ENCODE data around the gene CCDC14.
A peak's percentile ranks its signal among the peaks of the same experiment; 100 is the strongest.
"Not testable (repeated sequence)": the region's sequence is repeated elsewhere in the genome, so short reads cannot be mapped to it uniquely, and the experiment has no call there.

Gene CCDC14, protein sequence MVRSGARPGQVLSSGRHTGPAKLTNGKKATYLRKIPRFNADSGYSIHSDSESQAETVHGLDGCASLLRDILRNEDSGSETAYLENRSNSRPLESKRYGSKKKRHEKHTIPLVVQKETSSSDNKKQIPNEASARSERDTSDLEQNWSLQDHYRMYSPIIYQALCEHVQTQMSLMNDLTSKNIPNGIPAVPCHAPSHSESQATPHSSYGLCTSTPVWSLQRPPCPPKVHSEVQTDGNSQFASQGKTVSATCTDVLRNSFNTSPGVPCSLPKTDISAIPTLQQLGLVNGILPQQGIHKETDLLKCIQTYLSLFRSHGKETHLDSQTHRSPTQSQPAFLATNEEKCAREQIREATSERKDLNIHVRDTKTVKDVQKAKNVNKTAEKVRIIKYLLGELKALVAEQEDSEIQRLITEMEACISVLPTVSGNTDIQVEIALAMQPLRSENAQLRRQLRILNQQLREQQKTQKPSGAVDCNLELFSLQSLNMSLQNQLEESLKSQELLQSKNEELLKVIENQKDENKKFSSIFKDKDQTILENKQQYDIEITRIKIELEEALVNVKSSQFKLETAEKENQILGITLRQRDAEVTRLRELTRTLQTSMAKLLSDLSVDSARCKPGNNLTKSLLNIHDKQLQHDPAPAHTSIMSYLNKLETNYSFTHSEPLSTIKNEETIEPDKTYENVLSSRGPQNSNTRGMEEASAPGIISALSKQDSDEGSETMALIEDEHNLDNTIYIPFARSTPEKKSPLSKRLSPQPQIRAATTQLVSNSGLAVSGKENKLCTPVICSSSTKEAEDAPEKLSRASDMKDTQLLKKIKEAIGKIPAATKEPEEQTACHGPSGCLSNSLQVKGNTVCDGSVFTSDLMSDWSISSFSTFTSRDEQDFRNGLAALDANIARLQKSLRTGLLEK

DNA sequence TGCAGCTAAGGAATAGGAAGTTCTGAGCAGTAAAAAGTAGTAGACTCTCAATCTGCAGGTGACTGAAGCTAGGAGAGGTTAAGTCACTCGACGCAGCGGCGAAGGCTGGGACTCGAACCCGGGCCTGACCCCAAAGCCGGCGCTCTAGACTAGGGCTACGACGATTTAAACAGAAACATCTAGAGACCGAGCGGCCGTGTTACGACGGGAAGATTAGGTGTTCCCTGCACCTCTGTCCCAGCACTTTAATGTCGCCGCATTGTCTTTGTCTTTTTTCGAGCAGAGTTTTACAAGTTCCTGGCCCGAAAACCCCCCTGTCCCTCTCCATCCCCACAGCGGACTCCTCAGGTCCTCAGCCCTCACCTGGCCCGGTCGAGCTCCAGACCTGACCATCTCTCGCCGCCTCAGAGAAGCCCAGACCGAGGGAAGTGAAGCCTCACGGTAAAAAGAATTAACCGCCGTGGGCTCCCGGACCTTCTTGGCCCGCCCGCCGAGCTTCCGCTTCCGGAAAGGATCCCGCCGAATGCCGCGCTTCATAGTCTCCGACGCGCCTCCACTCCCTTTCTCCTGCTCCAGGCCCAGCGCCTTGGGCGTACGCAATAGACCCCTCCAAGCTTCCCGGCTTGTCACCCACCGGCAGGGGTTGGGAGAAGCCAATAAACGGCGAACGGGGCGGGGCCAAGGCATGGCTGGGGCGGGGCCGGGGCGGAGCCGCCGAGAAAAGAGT lies at the start of gene CCDC14:
Gene CCDC14, minus strand, starts transcription at position 449 of the 727 bp plus-strand sequence. Its CDS starts 56 bp downstream, at position 393.
- DNase-seq, result peak; percentile 95

DNA sequence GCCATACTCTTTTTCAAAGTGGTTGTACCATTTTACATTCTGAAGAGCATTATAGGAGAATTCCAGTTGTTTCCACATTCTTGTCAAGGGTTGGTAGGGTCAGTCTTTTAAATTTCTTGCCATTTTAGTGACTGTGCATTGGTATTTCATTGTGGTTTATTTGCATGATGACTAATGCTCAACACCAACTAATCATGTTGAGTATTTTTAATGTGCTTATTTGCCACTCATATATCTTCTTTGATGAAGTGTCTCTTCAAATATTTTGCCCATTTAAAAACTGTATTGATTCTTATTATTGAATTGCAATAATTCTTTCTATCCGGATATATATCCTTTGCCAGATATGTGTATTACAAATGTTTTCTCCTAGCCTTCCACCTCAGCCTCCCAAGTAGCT lies 47.3 kb upstream of the CCDC14 start:
- not testable (repeated sequence) for DNase-seq

DNA sequence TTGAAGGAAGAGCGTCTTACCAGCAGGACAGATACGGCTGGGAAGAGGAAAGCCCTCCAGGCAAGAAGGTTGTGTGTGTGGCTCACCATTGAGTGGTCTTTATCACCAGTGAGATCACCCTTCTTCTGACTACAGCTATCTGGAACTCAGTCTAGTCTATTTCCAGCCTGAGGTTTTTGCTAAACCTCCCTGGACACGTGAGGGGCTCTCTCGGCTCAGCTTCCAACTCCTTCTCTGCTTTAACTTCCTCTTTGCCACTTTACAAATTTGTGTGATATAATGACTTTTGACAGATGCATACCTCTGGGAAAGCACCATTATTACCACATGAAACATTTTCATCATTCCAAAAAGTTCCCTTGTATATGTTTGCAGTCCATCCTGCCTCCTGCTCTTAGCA lies 46.2 kb upstream of the CCDC14 start:
- no peak for DNase-seq

DNA sequence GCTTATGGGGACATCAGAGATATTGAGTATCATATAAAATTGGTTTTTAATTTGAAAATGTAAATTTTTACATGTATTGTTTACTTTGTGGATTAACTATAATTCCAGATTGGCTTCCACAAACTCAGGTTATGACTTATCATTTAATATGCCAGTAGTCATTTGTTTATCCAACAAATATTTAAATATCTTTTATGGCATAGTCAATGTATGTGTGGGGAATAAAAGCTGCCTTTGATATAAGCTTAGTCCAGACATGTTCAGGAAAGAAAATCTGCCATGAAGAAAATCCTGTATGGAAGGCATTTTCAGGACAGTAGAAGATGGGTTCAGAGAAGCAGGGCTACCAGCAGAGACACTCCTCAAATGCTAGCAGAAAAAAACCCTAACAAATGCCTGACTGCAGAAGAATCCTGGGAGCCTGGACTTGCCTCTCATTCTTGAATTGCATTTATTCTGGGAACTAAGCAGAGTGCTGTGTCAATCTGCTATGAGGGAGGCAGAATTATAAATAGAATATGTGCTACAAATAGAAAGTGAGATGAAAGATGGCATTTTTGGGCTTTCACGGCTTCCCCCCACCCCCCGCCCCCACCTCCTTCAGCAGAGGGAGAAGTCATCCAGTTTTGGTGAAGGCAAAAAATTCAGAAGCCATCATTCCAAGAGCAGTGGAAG lies 41.5 kb upstream of the CCDC14 start:
- DNase-seq, result not testable (repeated sequence)

DNA sequence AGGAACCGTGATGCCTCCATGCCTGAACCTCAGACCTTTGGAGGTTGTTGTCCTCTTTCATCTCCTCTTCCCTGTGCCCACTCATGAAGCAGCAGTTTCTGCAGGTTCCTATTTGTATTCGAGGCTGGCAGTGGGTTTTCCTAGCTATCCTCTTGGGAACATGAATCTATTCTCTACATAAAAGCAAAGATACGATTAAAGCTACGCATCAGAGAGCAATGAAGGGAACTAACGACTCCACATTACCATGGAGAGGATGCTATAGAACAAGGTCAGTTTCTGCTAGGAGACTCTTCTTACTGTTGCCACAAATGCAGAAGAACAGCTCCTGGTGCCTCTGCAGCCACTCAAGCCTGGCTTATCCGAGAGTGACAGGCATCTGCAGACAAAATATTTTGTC lies 40.3 kb upstream of the CCDC14 start:
- DNase-seq, result not testable (repeated sequence)

DNA sequence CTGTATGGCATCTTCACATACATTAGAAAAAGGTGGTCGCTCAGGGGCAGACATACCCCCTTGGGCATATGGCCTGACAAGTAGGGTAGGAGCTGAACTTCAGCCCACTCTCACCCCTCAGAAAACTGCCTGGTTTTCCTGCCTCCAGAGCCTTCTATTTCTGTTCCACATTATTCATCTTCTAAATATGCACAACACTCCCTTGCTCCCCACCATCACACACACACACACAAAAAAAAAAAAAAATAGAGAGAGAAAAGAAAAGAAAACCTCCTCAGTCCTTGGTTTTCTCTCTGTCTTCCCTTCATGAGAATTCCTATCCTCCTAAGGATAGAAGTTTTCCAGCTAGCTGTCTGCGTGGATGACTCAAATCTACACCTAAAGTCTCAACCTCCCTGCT lies 36.5 kb upstream of the CCDC14 start:
- DNase-seq, result no peak

DNA sequence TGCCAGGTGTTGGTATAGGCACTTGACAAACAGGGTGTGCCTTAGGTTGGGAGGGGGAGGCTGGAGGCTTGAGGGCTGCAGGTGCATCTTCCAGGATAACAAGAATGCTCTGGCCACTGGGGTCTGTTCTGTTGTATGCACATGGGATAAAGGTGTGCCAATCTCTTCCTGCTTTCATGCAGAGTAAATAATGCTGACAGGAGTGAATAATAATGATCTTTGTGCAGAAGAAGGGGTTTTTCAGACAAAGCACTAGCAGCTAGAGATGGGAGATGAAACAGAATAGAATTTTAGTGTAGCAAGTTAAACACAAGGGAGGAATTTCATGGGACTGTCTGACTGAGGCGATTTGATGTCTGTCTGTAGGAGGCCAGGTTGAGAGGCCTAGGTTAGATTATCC lies 32.8 kb upstream of the CCDC14 start:
- DNase-seq, result peak; percentile 68

DNA sequence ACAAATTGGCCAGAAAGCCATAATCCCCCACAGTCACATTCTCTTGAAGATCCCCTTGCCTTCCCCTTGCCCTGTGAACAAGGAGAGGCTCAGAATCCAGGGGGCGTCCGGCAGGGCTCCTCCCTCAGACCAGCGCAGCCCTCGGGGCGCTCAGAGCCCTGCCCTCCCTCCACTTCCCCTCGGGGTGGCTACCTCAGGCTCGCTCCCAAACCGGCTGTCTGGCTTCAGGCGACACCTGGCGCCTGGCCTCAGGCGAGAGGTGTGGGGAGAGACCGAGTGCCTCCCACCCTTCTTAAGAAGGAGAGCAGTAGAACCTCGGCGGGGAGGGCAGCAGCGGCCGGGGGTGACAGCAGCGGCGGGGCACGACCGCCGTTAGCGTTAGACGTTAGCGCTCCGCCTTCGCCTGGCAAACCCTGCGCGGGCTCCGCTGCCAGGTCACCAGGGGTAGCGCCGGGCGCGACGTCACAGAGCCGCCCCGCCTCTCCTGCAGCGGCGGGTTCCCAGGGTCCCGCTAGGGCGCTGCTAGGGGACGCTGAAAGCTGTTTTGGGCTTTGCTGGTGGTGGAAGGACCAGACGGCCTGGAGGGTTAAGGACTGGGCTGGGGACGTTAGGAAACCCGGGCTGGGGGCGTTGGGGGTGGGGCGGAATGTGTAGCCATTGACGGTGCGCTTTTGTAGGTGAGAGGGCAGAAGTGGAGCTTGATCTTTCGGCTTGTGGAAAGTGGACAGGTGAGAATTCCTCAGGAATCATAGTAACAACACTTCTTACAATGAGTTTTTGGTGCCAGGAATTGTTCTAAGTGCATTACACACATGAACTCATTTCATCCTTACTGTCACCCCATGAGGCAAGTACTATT lies 30.9 kb upstream of the CCDC14 start, which contains the start of gene ROPN1:
Gene ROPN1, minus strand, starts transcription at position 395 of the 859 bp plus-strand sequence. CDS start 11,643 bp downstream, outside the sequence.
- DNase-seq, result not testable (repeated sequence)

DNA sequence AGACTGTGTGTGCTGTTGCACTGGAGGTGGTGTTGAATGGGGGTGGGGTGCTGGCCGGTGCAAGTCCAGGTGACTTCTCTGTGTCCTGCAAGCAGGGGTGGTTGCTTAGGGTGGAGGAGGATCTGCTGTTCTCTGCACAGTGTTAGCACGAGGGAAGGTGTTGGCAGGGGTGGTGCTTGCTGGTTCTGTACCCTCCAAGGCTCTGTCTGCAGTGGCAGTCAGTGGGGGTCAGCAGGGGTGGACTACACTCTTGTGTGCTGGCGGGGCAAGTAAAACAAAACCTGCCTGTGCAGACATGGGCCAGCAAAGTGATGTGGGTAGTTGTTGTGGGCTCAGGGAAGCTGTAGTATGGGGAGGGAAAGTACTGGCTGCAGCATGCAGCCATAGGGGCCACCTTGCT lies 25.4 kb upstream of the CCDC14 start:
- no peak for DNase-seq

DNA sequence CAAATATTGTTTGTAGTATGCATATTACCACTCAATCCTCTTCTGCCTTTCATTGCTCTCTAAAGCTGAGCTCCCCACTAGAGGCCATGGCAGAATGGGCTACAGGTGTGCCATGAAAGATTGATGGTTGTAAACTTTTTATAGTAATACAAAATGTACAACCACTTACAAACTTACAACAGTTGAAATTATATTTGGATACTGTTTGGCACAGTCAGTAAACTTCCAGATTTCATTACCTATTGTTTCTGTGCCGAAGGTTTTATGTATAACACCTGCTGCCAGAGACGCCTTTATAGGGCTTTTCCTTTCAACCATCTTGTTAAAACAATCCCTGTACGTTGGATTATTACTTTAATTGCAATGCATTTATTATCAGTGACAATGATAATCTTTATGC lies 23.9 kb upstream of the CCDC14 start:
- no peak for DNase-seq

DNA sequence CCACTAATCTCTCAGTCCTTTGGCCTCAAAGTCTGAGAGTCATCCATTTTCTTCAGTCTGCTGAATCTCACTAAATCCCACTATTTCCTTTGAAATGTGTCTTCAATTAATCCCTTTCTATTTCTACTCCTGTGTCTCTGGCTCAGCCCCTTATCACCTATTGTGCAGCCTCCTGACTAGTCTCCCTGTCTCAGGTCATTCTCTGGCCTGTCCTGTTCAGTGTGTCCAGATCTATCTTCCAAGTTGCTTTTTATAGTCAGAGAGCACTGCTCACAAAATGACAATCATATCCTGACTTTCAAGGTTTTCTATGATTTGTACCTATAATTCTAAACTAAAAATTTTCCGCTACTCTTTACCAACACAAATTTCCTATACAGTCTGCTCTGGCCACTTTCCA lies 23.3 kb upstream of the CCDC14 start:
- no peak for DNase-seq

DNA sequence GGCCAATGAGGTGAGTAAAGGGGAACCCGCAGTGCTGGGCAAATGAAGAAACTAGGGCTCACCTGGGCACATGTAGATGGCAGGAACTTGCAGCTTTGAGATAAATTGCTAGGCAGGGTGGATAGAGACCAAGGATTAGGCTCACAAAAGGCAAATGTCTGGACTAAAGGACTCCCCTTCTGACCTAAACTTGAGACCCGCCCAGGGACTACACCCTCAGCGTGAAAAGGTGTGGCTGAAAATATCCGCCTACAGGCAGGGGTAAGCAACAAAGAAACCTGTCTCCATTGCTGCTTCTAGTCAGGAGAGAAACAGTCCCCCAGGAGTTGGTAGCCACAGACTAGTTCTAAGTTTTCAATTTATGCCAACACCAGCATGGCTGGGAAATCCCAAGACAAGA lies 20.3 kb upstream of the CCDC14 start:
- not testable (repeated sequence) for DNase-seq

DNA sequence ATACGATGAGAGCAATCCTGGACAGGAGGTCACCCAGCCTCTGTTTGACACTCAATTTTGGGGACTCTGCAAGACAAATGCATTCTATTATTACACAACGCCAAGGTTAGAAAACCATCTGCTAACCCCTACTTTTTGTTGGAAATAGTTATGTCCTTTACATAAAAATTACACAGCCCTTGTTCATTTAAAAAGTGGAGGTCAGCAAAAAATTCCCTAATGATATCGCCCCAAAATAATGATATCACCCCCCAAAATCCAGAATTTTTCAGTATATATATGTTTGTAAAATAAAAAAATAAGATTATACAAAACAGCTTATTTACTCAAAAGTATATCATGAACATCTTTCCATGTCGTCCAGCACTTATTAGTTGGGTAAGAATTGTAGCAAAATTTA lies 19.5 kb upstream of the CCDC14 start:
- DNase-seq, result no peak

DNA sequence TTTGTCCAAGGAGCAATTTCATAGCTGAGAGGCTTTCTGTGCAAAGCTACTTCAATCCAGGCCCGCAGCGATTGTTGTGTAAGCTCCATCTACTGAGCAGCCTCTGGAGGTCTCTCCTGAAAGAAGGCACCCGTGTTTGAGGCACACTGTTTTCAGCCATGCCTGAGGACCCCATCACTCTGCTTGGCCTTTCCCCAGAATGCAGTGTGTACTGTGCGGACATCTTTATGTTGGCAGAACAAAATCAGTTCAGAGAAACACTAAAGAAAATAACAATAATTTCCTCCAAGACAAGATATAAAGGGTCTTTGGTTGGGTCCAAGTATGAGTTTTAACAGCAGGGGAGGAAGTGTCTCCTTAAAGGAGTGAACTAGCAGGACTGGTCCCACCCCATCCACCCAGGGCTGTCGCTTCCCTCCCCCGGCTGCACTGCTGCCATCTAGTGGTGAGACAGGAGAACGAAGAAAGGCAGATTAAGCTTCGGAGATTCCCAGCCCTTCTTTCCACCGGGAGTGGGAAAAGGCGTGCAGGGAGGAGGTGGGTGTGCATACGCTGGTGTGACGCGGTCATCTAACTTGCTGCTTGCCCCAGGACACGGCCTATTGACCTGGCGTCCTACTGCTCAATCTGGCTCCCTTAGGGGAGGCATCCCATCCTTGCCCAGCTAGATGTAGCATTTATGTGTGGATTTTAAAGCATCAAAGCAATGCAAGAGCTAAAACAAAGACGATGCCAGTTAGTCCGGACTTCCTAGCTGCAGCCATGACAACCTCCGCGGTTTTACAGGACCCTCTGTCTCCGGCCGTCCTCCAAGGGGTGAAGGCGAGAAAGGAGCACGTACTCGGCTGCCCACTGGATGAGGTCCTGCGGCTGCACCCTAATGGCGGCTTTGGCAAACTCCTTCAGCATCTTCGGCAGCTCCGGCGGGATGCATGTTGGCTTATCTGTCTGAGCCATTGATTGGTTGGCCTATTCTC lies 18.8 kb upstream of the CCDC14 start:
- DNase-seq, result peak; percentile 24

DNA sequence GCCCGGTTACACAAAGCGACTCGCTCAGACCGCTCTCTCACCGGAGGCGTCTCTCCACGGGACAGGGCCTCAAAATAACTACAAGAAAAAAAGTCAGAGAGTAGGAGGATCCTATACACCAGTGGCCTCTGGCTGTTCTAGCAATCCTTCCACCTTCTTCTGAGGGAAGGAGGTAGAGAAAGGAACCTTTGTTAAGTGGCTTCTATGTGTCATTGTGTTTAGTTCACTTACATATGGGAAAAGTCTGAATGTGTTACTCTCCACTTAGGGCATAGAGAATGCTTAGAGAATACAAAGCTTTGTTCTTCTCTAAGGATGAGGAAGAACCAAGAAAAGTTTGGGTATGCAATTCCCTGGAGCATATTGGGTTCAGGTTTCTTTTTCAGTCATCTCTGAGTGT lies 15.9 kb upstream of the CCDC14 start:
- not testable (repeated sequence) for DNase-seq

DNA sequence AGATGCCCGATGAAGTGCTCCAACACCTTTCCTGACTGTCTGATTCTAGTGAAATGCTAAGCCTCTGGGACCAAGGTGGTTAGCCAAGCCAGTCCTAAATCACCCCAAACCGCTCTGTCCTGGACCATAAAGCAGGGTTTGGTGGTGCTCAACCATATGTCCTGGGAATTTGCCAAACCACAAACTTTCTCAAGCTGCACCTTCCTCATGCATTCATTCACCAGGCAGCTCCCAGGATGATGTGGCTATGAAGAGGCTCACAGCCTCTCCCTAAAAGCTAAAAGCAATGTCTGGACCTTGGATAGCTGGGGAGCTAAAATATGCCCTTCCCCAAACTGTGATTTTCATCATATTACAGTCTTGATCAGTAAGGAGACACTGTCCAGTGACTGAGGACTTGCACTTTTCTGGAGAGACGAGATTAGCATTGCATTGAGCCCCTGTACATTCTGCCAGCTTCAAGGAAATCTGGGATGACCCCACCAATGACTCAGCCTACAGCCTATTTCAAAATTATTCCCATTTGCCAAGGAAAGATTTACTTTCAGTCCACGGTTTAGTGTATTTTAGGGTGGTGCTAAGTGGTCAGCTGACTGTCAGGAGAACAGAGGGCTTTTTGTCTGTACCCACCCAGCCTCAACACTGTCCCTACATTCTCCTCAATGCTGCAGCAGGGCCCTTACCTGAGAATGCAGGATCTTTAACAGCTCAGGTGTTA lies 15.3 kb upstream of the CCDC14 start:
- not testable (repeated sequence) for DNase-seq

DNA sequence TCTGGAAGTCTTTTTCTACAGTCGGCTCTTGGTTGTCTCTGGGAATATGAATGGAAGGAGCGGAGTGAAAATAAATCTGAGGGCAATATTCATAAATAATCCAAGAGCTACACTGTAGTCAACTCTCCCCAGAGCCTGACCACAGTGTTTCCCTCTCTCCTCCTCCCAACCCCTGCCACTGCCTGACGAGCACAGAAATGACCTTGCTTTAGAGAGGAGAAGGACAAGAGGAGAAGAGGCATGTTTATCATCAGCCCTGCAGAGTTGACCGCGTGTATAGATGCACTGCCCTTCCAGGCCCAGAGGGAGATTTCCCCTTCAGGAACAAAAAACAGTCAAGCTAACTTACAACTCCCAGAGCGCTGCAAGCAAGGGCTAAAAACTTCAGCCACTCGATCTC lies 14.0 kb upstream of the CCDC14 start:
- DNase-seq, result not testable (repeated sequence)

DNA sequence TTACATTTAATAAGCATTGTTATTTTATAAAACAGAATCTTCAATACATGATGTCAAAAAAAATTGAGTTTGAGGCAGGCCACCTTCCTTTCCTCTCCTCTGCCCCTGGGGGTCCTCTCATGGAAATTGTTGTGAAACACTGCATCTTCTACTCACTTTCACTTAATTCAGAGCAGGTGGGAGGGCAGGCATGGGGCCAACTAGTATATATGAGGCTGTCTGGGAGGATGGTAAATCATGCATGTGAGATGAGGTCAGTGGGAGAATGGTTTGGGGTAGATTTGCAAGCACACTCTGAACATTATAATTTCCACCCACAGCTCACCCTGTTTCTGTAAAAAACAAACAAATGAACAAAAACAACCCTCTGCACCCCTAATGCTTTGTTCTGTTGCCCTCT lies 10.4 kb upstream of the CCDC14 start:
- no peak for DNase-seq

DNA sequence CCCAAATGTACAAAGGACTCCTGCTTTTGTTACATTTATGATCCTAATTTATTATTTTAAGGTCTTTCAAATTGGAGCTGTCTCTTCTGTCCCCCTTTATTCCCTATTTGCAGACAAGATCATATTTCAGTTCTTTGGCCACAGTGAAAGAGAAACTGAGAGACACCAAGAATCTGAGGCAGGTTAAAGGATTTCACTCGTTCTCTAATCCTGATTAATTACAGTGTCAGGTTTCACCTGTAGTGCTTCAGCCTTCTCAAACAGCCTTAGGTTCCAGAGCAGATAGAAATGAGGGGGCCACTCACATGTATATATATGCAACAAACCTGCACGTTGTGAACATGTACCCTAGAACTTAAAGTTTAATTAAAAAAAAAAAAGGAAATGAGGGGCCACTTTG lies 6.2 kb upstream of the CCDC14 start:
- not testable (repeated sequence) for DNase-seq
